HepG2 (cell line): ENCODE data around the gene COX6A2. TPM values are rescaled to one million over a fixed set of nuclear protein-coding genes. Genes with fewer than 3 reads are reported as not detected.

Experiments used
- ARID5B ChIP-seq: IDR thresholded peaks from 2 replicates; pipeline ENCODE4 v1.4.0; 2020; ENCODE audit warnings: mild to moderate bottlenecking, missing genetic modification reagents
- CEBPG ChIP-seq: IDR thresholded peaks from 2 replicates; pipeline ENCODE4 v1.6.1; 2016
- E2F1 ChIP-seq: sonication (generic); formaldehyde crosslinking; IDR thresholded peaks from 2 replicates; pipeline ENCODE4 v1.5.0; 2020; ENCODE audit warnings: missing genetic modification reagents
- FOXC1 ChIP-seq: sonication (generic); formaldehyde crosslinking; IDR thresholded peaks from 2 replicates; pipeline ENCODE4 v1.8.0; 2022; ENCODE audit warnings: mild to moderate bottlenecking, missing genetic modification reagents, borderline replicate concordance
- HNF4G ChIP-seq, 2 experiments: sonication (generic) in 1 of 2; formaldehyde crosslinking in 1 of 2; IDR thresholded peaks; 2 replicates each; pipeline versions ENCODE4 v1.4.0 to v1.6.1; 2011 to 2020; ENCODE audit warnings: borderline replicate concordance in 2 of 2, low read depth in 2 of 2, mild to moderate bottlenecking in 2 of 2, low read length in 1 of 2, missing genetic modification reagents in 1 of 2, moderate library complexity in 1 of 2
- KDM3A ChIP-seq: IDR thresholded peaks from 2 replicates; pipeline ENCODE4 v1.6.1; 2018; ENCODE audit warnings: low read depth, missing compliant biosample characterization
- KLF9 ChIP-seq: IDR thresholded peaks from 2 replicates; pipeline ENCODE4 v1.6.1; 2016; ENCODE audit warnings: low read depth
- MYPOP ChIP-seq: sonication (generic); formaldehyde crosslinking; IDR thresholded peaks from 2 replicates; pipeline ENCODE4 v1.8.1; 2023; ENCODE audit warnings: mild to moderate bottlenecking, moderate library complexity, missing genetic modification reagents
- NR2F1 ChIP-seq, 2 experiments: fragments of 450-650 bp in 1 of 2; formaldehyde crosslinking in 1 of 2; IDR thresholded peaks; 2 replicates each; pipeline versions ENCODE4 v1.5.0 to v1.6.1; 2016 to 2020; ENCODE audit warnings: mild to moderate bottlenecking in 1 of 2, missing compliant biosample characterization in 1 of 2, missing genetic modification reagents in 1 of 2, moderate library complexity in 1 of 2
- SMARCE1 ChIP-seq: fragments of 450-650 bp; IDR thresholded peaks from 2 replicates; pipeline ENCODE4 v1.6.1; 2017; ENCODE audit warnings: borderline replicate concordance
- SP1 ChIP-seq, 2 experiments: fragments of 450-650 bp in 1 of 2; sonication (generic) in 1 of 2; formaldehyde crosslinking in 1 of 2; IDR thresholded peaks; 2 replicates each; pipeline versions ENCODE4 v1.4.0 to v1.6.1; 2016 to 2020; ENCODE audit warnings: missing genetic modification reagents in 1 of 2
- SUZ12 ChIP-seq: fragments of 150-350 bp; IDR thresholded peaks from 2 replicates; pipeline ENCODE4 v1.6.1; 2014; ENCODE audit warnings: low read depth, low read length
- TGIF2 ChIP-seq: IDR thresholded peaks from 2 replicates; pipeline ENCODE4 v1.6.1; 2016; ENCODE audit warnings: control low read depth, missing compliant biosample characterization
- TOE1 ChIP-seq: sonication (generic); formaldehyde crosslinking; IDR thresholded peaks from 2 replicates; pipeline ENCODE4 v1.4.0; 2020; ENCODE audit warnings: mild to moderate bottlenecking, missing genetic modification reagents
- YY1 ChIP-seq: IDR thresholded peaks from 2 replicates; pipeline ENCODE4 v1.6.1; 2011; ENCODE audit warnings: low read length, low read depth, moderate library complexity, mild to moderate bottlenecking; ENCODE audit not compliant: insufficient read depth, insufficient replicate concordance
- ZMYM4 ChIP-seq: sonication (generic); formaldehyde crosslinking; IDR thresholded peaks from 2 replicates; pipeline ENCODE4 v1.8.1; 2023; ENCODE audit warnings: mild to moderate bottlenecking, missing genetic modification reagents
- ZNF12 ChIP-seq: sonication (generic); formaldehyde crosslinking; IDR thresholded peaks from 2 replicates; pipeline ENCODE4 v1.5.0; 2020; ENCODE audit warnings: missing genetic modification reagents
- ZNF44 ChIP-seq: sonication (generic); formaldehyde crosslinking; IDR thresholded peaks from 2 replicates; pipeline ENCODE4 v1.5.1; 2020; ENCODE audit warnings: mild to moderate bottlenecking, missing genetic modification reagents
- ZNF441 ChIP-seq: sonication (generic); formaldehyde crosslinking; IDR thresholded peaks from 2 replicates; pipeline ENCODE4 v1.7.0; 2021; ENCODE audit warnings: missing genetic modification reagents, borderline replicate concordance
- ZNF558 ChIP-seq: sonication (generic); formaldehyde crosslinking; IDR thresholded peaks from 2 replicates; pipeline ENCODE4 v1.9.0; 2022; ENCODE audit warnings: mild to moderate bottlenecking, missing genetic modification reagents, borderline replicate concordance
- ZNF749 ChIP-seq: sonication (generic); formaldehyde crosslinking; IDR thresholded peaks from 2 replicates; pipeline ENCODE4 v1.8.0; 2022; ENCODE audit warnings: mild to moderate bottlenecking, missing genetic modification reagents, moderate library complexity, borderline replicate concordance
- ZNF761 ChIP-seq: sonication (generic); formaldehyde crosslinking; conservative IDR thresholded peaks from 2 replicates; pipeline ENCODE4 v1.4.0; 2020; ENCODE audit warnings: mild to moderate bottlenecking, missing genetic modification reagents
- ZSCAN9 ChIP-seq: IDR thresholded peaks from 2 replicates; pipeline ENCODE4 v1.6.1; 2016; ENCODE audit warnings: borderline replicate concordance
- polyA plus RNA-seq, 8 experiments: library from polyadenylated mRNA; depleted of rRNA in 3 of 8; stranded (reverse) in 7 of 8; unstranded in 1 of 8; fragments of >200 nt; fragmentation: Illumina TruSeq in 4 of 8; extraction: Trizol in 4 of 8; gene quantifications; 2 replicates each; pipeline versions ENCODE4 v1.2.1 to v1.2.3, GENCODE V29; 2011 to 2016; ENCODE audit warnings: low read depth in 4 of 8, missing spikeins in 1 of 8, mixed read lengths in 1 of 8; ENCODE audit not compliant: insufficient read depth in 1 of 8
- total RNA-seq, 5 experiments: library from RNA; depleted of rRNA; stranded (reverse); fragments of >200 nt; fragmentation: Illumina TruSeq; extraction: Trizol; gene quantifications; 2 replicates each; pipeline ENCODE4 v1.2.3, GENCODE V29; 2016; ENCODE audit warnings: low read depth in 1 of 5

COX6A2 gene
- total and polyA plus RNA-seq, 2 of the 13 experiments (the other 11 are each of a cell fraction or from before 2014, with no cell fraction given): not detected

GRCh38 chr16:31458844-31459686, 30.9 kb upstream of the COX6A2 start, which contains the start of gene ARMC5 (continued):
- TF ChIP-seq E2F1 (peak; percentile 91), ZNF749 (peak; percentile 93; the same call in 1 of the 2 replicates), FOXC1 (CRISPR knock-in tag) (peak; percentile 93), ZMYM4 (CRISPR knock-in tag) (peak; percentile 74; the same call in 1 of the 2 replicates), HNF4G (IDR thresholded peaks at IDR 0.05; ENCODE audit: borderline replicate concordance, low read depth, low read length) (no peak), HNF4G (CRISPR knock-in tag; IDR thresholded peaks at IDR 0.05; ENCODE audit: borderline replicate concordance, low read depth) (peak; percentile 42; the same call in 1 of the 2 replicates), MYPOP (CRISPR knock-in tag) (peak; percentile 94), ZNF12 (peak; percentile 56; the same call in 1 of the 2 replicates), NR2F1 (CRISPR knock-in tag; IDR thresholded peaks at IDR 0.05) (peak in 1 of 2 experiments; percentile 30; a peak in 2 of 4 replicates), SMARCE1 (no peak), SP1 (IDR thresholded peaks at IDR 0.05) (no peak), SP1 (CRISPR knock-in tag; IDR thresholded peaks at IDR 0.05) (peak; percentile 82; the same call in 1 of the 2 replicates), ZNF761 (CRISPR knock-in tag) (peak; percentile 78), SUZ12 (peak; percentile 59), KLF9 (CRISPR knock-in tag) (peak; percentile 59; the same call in 1 of the 2 replicates), KDM3A (CRISPR knock-in tag) (peak; percentile 88), ZNF44 (peak; percentile 93), ZNF558 (CRISPR knock-in tag) (peak; percentile 97; the same call in 1 of the 2 replicates), CEBPG (CRISPR knock-in tag) (peak; percentile 91), TGIF2 (CRISPR knock-in tag) (0 out of 2 replicates have a peak, but pooled peaks have one; percentile 62), ZNF441 (CRISPR knock-in tag) (no peak; the same call in 1 of the 2 replicates), YY1 (peak; percentile 98), ZSCAN9 (CRISPR knock-in tag) (peak; percentile 47; the same call in 1 of the 2 replicates), ARID5B (CRISPR knock-in tag) (no peak), TOE1 (peak; percentile 88; the same call in 1 of the 2 replicates)
